ENCODE results near the gene RASAL1.

Gene RASAL1

DNA sequence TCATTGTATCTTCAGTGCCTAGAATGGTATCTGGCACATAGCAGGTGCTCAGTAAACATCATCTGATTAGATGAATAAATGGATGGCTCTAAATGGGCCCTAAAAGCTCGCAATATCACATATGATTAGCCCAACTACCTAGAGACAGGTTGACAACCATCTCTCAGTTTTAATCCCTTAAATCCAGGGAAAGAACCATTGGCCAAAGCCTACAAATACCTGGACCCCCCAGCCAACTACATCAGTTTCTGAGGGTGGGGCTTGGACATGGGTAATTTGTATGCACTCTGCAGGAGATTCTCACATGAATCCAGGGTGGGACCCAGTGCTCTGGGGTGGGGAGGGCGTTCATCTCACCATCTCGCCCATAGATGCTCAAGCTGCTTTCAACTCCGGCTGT is 83.8 kb downstream of the RASAL1 start:
- no peak overlapping the region for H3K27ac ChIP-seq
- no peak for DNase-seq (ENCODE audit: low spot score)
- CTCF ChIA-PET = no interaction called here
- POLR2A ChIA-PET (ENCODE audit: low non-redundant PET) = no interaction called here
- TF ChIP-seq, protein P1, sequence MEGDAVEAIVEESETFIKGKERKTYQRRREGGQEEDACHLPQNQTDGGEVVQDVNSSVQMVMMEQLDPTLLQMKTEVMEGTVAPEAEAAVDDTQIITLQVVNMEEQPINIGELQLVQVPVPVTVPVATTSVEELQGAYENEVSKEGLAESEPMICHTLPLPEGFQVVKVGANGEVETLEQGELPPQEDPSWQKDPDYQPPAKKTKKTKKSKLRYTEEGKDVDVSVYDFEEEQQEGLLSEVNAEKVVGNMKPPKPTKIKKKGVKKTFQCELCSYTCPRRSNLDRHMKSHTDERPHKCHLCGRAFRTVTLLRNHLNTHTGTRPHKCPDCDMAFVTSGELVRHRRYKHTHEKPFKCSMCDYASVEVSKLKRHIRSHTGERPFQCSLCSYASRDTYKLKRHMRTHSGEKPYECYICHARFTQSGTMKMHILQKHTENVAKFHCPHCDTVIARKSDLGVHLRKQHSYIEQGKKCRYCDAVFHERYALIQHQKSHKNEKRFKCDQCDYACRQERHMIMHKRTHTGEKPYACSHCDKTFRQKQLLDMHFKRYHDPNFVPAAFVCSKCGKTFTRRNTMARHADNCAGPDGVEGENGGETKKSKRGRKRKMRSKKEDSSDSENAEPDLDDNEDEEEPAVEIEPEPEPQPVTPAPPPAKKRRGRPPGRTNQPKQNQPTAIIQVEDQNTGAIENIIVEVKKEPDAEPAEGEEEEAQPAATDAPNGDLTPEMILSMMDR (conservative IDR thresholded peaks at IDR 0.05; ENCODE audit: low read depth) = no peak

DNA sequence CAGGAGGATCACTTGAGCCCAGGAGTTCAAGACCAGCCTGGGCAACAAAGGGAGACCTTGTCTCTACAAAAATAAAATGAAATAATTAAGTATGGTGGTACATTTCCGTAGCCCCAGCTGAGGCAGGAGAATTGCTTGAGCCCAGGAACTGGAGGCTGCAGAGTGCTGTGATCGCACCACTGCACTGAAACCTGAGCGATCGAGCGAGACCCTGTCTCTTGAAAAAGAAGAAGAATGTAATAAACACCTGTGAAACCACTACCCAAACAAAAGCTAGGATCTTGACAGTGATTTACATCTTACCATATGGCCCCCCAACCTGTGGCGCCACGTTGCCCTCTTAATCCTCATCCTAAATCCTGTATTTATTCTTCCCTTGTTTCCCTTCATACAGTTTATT is 84.8 kb downstream of the RASAL1 start:
- CTCF ChIA-PET = interaction anchor here (0.7 to 1.2 kb wide), 3 partner anchors 58 to 102 kb away, joined by 3 to 6 read pairs (median 4); no protein-coding TSS in a partner anchor
- POLR2A ChIA-PET (ENCODE audit: low non-redundant PET) = no interaction called here

DNA sequence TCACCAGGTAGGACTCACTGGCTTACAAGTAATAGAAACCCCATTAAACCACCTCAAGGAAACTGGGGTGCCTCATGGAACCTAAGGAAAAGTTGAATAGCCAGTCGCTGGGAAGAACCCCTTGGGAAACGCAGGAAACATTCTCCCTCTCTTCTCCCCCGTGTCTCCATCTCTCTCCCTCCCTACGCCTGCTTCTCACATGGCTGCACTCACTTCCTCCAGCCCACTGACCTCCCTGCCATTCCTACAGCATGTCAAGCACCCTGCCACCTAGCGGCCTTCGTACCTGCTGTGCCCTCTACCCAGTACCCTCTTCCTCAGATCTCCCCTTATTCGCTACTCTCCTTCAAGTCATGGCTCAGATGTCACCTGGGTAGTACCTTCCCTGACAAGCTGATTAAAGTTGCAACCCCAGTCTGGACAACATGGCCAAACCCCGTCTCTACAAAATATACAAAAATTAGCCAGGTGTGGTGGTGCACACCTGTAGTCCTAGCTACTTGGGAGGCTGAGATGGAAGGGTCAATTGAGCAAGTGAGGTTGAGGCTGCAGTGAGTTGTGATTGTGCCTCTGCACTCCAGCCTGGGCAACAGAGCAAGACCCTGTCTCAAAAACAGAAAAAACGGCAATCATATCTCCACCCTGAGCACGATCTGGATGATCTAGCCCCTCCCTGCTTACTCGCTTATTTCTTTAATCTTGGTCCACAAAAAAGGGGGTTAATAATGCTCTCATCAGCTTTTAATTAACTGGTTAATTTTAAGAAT is 85.4 kb downstream of the RASAL1 start:
- ChIA-PET POLR2A (ENCODE audit: low non-redundant PET) (no interaction called here), CTCF (interaction anchor here (0.6 to 1.2 kb wide), 4 partner anchors 43 to 103 kb away, joined by 3 to 6 read pairs (median 4); no protein-coding TSS in a partner anchor)

More for the DNA sequence above, 84.8 kb downstream of the RASAL1 start:
- TF ChIP-seq, protein P1 (conservative IDR thresholded peaks at IDR 0.05; ENCODE audit: low read depth) = no peak
- DNase-seq (ENCODE audit: low spot score) = no peak
- H3K27ac ChIP-seq = no peak overlapping the region

More for the DNA sequence above, 85.4 kb downstream of the RASAL1 start:
- no peak overlapping the region for H3K27ac ChIP-seq
- TF ChIP-seq, protein P1 (conservative IDR thresholded peaks at IDR 0.05; ENCODE audit: low read depth) = no peak; the same call in 1 of the 2 replicates
- no peak for DNase-seq (ENCODE audit: low spot score)
